Lung (tissue), 12 donors: ENCODE results near the gene ZNF467. TPM values are rescaled to one million over a fixed set of nuclear protein-coding genes. Genes with fewer than 3 reads are reported as not detected.
A peak's percentile ranks its signal among the peaks of the same experiment; 100 is the strongest.

ENCODE experiments used
- ATAC-seq: fragments of 200-7000 bp; cut with Tn5 transposase; one replicate; pipeline ENCODE4 v1.9.1; 2020; ENCODE audit warnings: moderate number of reproducible peaks; ENCODE audit not compliant: insufficient read depth, low FRiP score
- DNase-seq, 3 donors: peaks; one replicate each; pipeline ENCODE4 v3.0.0-alpha.2; 2013 to 2017
- H3K27ac ChIP-seq, 2 donors: one replicate each; pipeline ENCODE4 v1.5.1; 2013; ENCODE audit warnings: mild to moderate bottlenecking in 2 of 2, moderate library complexity in 2 of 2, control low read depth in 1 of 2, inconsistent platforms in 1 of 2, low read depth in 1 of 2, low read length in 1 of 2
- H3K27me3 ChIP-seq, 3 donors: one replicate each; pipeline ENCODE4 v1.5.1; 2013; ENCODE audit warnings: low read length in 2 of 3; ENCODE audit not compliant: control insufficient read depth in 3 of 3, insufficient read depth in 3 of 3
- H3K36me3 ChIP-seq, 4 donors: one replicate each; pipeline ENCODE4 v1.5.1; 2013; ENCODE audit warnings: low read length in 4 of 4, mild to moderate bottlenecking in 1 of 4, moderate library complexity in 1 of 4; ENCODE audit not compliant: control insufficient read depth in 4 of 4, insufficient read depth in 4 of 4
- H3K4me1 ChIP-seq, 5 donors: one replicate each; pipeline ENCODE4 v1.5.1; 2013; ENCODE audit warnings: low read length in 5 of 5, mild to moderate bottlenecking in 2 of 5, moderate library complexity in 1 of 5; ENCODE audit not compliant: control insufficient read depth in 5 of 5, insufficient read depth in 5 of 5
- H3K4me3 ChIP-seq: one replicate; pipeline ENCODE4 v1.5.1; 2013; ENCODE audit warnings: mild to moderate bottlenecking, control low read depth, moderate library complexity
- H3K9ac ChIP-seq, 2 donors: one replicate each; pipeline ENCODE4 v1.5.1; 2013; ENCODE audit warnings: low read length in 2 of 2, control low read depth in 1 of 2; ENCODE audit not compliant: insufficient read depth in 1 of 2
- H3K9me3 ChIP-seq, 4 donors: one replicate each; pipeline ENCODE4 v1.5.1; 2013; ENCODE audit warnings: low read length in 3 of 4, mild to moderate bottlenecking in 1 of 4, moderate library complexity in 1 of 4; ENCODE audit not compliant: control insufficient read depth in 4 of 4, insufficient read depth in 3 of 4
- CTCF ChIP-seq: IDR thresholded peaks from 2 replicates; pipeline ENCODE4 v1.5.1; 2012; ENCODE audit warnings: mild to moderate bottlenecking; ENCODE audit errors: control extremely low read depth, extremely low read depth
- WGBS, 2 donors: extraction: QIAGEN DNeasy Blood & Tissue Kit; methylation state at CpG; one replicate each; pipeline ENCODE4 v1.1.7; 2013; 5-methylcytosine and 5-hydroxymethylcytosine counted together
- polyA plus RNA-seq, 2 donors: library from polyadenylated mRNA; stranded (reverse); fragments of 200-250 nt; gene quantifications; one replicate each; pipeline ENCODE4 v1.2.1, GENCODE V29; 2013
- total RNA-seq, 2 donors: library from RNA; depleted of rRNA in 1 of 2; stranded (reverse); fragments of >200 nt in 1 of 2; gene quantifications; one replicate each; pipeline ENCODE4 v1.2.1, GENCODE V29; 2014 to 2021
- donor health status: control.
- donor health status: control.
- donor health status: Bipolar disorder and iron deficiency.
- donor health status: healthy.
- donor health status: DM: yes; HTN: yes; CAD: no.

Gene ZNF467
- total and polyA plus RNA-seq, 4 donors, result 9.8 to 27.2 (median 14.9) TPM

- Histone ChIP-seq H3K27me3 (no peaks in the 10 kb centered on the region), H3K27ac (peak overlapping the region in 1 of 2 donors; percentile 72)
- DNase-seq, result no peak
These were observed 43.2 kb downstream of the ZNF467 start for GRCh38 chr7:149729983-149730801.

GRCh38 chr7:149729586-149729982 is 43.8 kb downstream of the ZNF467 start:
- 75 to 85% methylated on average over 5 of the region's 5 CpGs for WGBS, 2 donors
- DNase-seq, result no peak
- Histone ChIP-seq H3K27me3 (no peaks in the 10 kb centered on the region), H3K27ac (peak overlapping the region in 1 of 2 donors; percentile 72), H3K36me3 (peaks cover 4 to 73% (median 17%) of the 10 kb centered on the region in 4 donors), H3K4me3 (no peak overlapping the region), H3K4me1 (no peaks in the 10 kb centered on the region), H3K9me3 (peaks cover 0 to 3% (median 0%) of the 10 kb centered on the region in 4 donors), H3K9ac (no peak overlapping the region)
- ATAC-seq, result no peak
- no peak for TF ChIP-seq CTCF

More at GRCh38 chr7:149729983-149730801, 43.2 kb downstream of the ZNF467 start:
- H3K9ac ChIP-seq, result no peak overlapping the region
- peaks cover 0 to 3% (median 0%) of the 10 kb centered on the region in 4 donors for H3K9me3 ChIP-seq
- 93 to 95% methylated on average over 26 to 28 of the region's 28 CpGs for WGBS, 2 donors
- no peak for TF ChIP-seq CTCF
- H3K4me3 ChIP-seq, result no peak overlapping the region
- no peaks in the 10 kb centered on the region for H3K4me1 ChIP-seq
- no peak for ATAC-seq
- peaks cover 4 to 67% (median 17%) of the 10 kb centered on the region in 4 donors for H3K36me3 ChIP-seq

GRCh38 chr7:149728491-149729375 is 44.7 kb downstream of the ZNF467 start:
- no peak overlapping the region for H3K27ac ChIP-seq
- H3K27me3 ChIP-seq, result no peaks in the 10 kb centered on the region
- H3K9ac ChIP-seq, result no peak overlapping the region
- no peak for TF ChIP-seq CTCF
- 93% methylated on average over 21 of the region's 21 CpGs for WGBS, 2 donors
- DNase-seq (no peak), ATAC-seq (no peak)
- H3K4me3 ChIP-seq, result no peak overlapping the region
- no peaks in the 10 kb centered on the region for H3K4me1 ChIP-seq
- H3K9me3 ChIP-seq, result peaks cover 0 to 2% (median 0%) of the 10 kb centered on the region in 4 donors
- H3K36me3 ChIP-seq, result peaks cover 4 to 74% (median 20%) of the 10 kb centered on the region in 4 donors
